Measurements from ENCODE around the gene FUT1. TPM values are rescaled to one million over a fixed set of nuclear protein-coding genes. Genes with fewer than 3 reads are reported as not detected.
A peak's percentile ranks its signal among the peaks of the same experiment; 100 is the strongest.

FUT1 gene
- total RNA-seq, 2 experiments from 2014 or later = 0.03 TPM; not detected in 1

- no peaks in the 10 kb centered on the region for H4K20me1 ChIP-seq (ENCODE audit: insufficient read depth, low read length)
- no peaks in the 10 kb centered on the region for H3K9me2 ChIP-seq (ENCODE audit: insufficient read depth, low read length)
- H3K79me2 ChIP-seq (ENCODE audit: insufficient read depth, low read depth, low read length) = no peaks in the 10 kb centered on the region
- H3K4me2 ChIP-seq (ENCODE audit: low read length) = peak overlapping the region; percentile 78
- ChIA-PET CTCF (ENCODE audit: unreplicated experiment) (no interaction called here), POLR2A (interaction anchor here (0.6 to 1.7 kb wide), 3 partner anchors 12 to 72 kb away, joined by 4 to 5 read pairs (median 4); no protein-coding TSS in a partner anchor)
- peak overlapping the region; percentile 74 for H3K4me3 ChIP-seq (ENCODE audit: low read depth, low read length, poor library complexity, severe bottlenecking)
- DNase-seq (ENCODE audit: low spot score) = peak; percentile 30
- BruUV-seq (replicated peaks) = no TSS peak
- no peak overlapping the region for H3K27ac ChIP-seq (ENCODE audit: low read depth, low read length, poor library complexity, severe bottlenecking)
- no peaks in the 10 kb centered on the region for H3K9me3 ChIP-seq (ENCODE audit: low read length)
- H2AFZ ChIP-seq (ENCODE audit: low read length) = peak overlapping the region; percentile 88
- TF ChIP-seq, protein P1, sequence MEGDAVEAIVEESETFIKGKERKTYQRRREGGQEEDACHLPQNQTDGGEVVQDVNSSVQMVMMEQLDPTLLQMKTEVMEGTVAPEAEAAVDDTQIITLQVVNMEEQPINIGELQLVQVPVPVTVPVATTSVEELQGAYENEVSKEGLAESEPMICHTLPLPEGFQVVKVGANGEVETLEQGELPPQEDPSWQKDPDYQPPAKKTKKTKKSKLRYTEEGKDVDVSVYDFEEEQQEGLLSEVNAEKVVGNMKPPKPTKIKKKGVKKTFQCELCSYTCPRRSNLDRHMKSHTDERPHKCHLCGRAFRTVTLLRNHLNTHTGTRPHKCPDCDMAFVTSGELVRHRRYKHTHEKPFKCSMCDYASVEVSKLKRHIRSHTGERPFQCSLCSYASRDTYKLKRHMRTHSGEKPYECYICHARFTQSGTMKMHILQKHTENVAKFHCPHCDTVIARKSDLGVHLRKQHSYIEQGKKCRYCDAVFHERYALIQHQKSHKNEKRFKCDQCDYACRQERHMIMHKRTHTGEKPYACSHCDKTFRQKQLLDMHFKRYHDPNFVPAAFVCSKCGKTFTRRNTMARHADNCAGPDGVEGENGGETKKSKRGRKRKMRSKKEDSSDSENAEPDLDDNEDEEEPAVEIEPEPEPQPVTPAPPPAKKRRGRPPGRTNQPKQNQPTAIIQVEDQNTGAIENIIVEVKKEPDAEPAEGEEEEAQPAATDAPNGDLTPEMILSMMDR (conservative IDR thresholded peaks at IDR 0.05; ENCODE audit: low read length) = peak; percentile 36; the same call in 1 of the 2 replicates
- TF ChIP-seq EZH2phosphoT487 (IDR thresholded peaks at IDR 0.05; ENCODE audit: borderline replicate concordance, low read depth, low read length) = no peak
- intact Hi-C loops (cut with micrococcal nuclease; ENCODE audit: unreplicated experiment) = no loop called here
- H3K36me3 ChIP-seq (ENCODE audit: insufficient read depth, low read length) = no peaks in the 10 kb centered on the region
- H3K4me1 ChIP-seq (ENCODE audit: insufficient read depth, low read length, poor library complexity, severe bottlenecking) = peaks cover 22% of the 10 kb centered on the region
Observed at GRCh38 chr19:48713041-48713863, 39.2 kb downstream of the FUT1 start.

DNA sequence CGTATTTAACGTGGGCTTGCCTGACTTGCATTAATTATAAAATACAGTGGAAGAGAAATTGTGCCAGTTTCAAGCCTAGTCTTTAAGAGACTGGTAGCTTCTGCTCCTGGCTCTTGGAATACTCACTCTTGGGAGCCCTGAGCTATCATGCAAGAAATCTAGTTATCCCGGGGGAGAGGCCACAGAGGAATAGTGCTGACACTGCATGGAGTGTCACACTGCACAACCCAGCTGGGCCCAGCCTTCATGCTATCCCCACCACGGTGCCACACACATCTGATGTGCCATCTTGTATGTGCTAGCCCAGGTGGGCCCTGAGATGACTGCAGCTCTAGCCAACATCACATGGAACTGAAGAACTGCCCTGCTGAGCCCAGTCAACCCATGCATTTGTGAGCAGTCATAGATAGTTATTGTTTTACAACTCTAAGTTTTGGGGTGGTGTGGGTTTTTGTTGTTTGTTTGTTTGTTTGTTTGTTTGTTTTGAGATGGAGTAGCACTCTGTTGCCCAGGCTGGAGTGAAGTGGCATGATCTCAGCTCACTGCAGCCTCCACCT is 41.3 kb downstream of the FUT1 start:
- Histone ChIP-seq H3K36me3 (ENCODE audit: insufficient read depth, low read length) (no peaks in the 10 kb centered on the region), H3K4me1 (ENCODE audit: insufficient read depth, low read length, poor library complexity, severe bottlenecking) (peaks cover 22% of the 10 kb centered on the region), H3K4me2 (ENCODE audit: low read length) (no peak overlapping the region), H3K9me3 (ENCODE audit: low read length) (no peaks in the 10 kb centered on the region), H3K9me2 (ENCODE audit: insufficient read depth, low read length) (no peaks in the 10 kb centered on the region), H3K4me3 (ENCODE audit: low read depth, low read length, poor library complexity, severe bottlenecking) (no peak overlapping the region), H3K27ac (ENCODE audit: low read depth, low read length, poor library complexity, severe bottlenecking) (no peak overlapping the region), H3K79me2 (ENCODE audit: insufficient read depth, low read depth, low read length) (no peaks in the 10 kb centered on the region), H4K20me1 (ENCODE audit: insufficient read depth, low read length) (no peaks in the 10 kb centered on the region), H2AFZ (ENCODE audit: low read length) (no peak overlapping the region)
- intact Hi-C loops (cut with micrococcal nuclease; ENCODE audit: unreplicated experiment) = no loop called here
- POLR2A ChIA-PET = interaction anchor here (1.1 kb wide), 1 partner anchor 9 kb away, joined by 3 read pairs; no protein-coding TSS in a partner anchor
- no peak for TF ChIP-seq EZH2phosphoT487 (IDR thresholded peaks at IDR 0.05; ENCODE audit: borderline replicate concordance, low read depth, low read length)
- TF ChIP-seq, protein P1 (conservative IDR thresholded peaks at IDR 0.05; ENCODE audit: low read length) = no peak
- DNase-seq (ENCODE audit: low spot score) = no peak
- BruUV-seq (replicated peaks) = no TSS peak
- CTCF ChIA-PET (ENCODE audit: unreplicated experiment) = no interaction called here

DNA sequence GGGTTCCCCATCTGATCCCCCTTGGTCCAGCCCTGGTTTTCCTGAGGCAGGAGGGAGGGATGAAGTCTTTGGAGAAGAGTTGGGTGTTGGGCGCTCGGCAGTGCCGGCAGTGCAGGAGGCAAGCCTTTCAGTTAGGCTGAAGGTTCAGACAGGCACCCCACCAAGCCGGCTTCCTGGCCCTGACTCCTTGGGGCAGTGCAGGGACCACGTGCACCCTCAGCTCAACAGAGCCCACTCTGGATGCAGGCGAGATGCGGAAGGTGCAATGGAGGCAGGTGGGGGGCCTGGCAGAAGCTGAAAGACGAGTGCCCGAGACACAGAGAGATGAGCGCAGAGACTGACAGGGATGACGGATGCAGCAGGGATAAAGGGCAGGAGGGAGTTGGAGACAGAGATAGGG is 44.0 kb downstream of the FUT1 start:
- H3K36me3 ChIP-seq (ENCODE audit: insufficient read depth, low read length) = no peaks in the 10 kb centered on the region
- intact Hi-C loops (cut with micrococcal nuclease; ENCODE audit: unreplicated experiment) = no loop called here
- peaks cover 8% of the 10 kb centered on the region for H3K4me1 ChIP-seq (ENCODE audit: insufficient read depth, low read length, poor library complexity, severe bottlenecking)
- H3K9me3 ChIP-seq (ENCODE audit: low read length) = no peaks in the 10 kb centered on the region
- H4K20me1 ChIP-seq (ENCODE audit: insufficient read depth, low read length) = no peaks in the 10 kb centered on the region
- DNase-seq (ENCODE audit: low spot score) = no peak
- TF ChIP-seq, protein P1 (conservative IDR thresholded peaks at IDR 0.05; ENCODE audit: low read length) = no peak
- TF ChIP-seq EZH2phosphoT487 (IDR thresholded peaks at IDR 0.05; ENCODE audit: borderline replicate concordance, low read depth, low read length) = no peak
- BruUV-seq (replicated peaks) = no TSS peak
- H3K4me3 ChIP-seq (ENCODE audit: low read depth, low read length, poor library complexity, severe bottlenecking) = no peak overlapping the region
- H3K27ac ChIP-seq (ENCODE audit: low read depth, low read length, poor library complexity, severe bottlenecking) = no peak overlapping the region
- H3K4me2 ChIP-seq (ENCODE audit: low read length) = no peak overlapping the region
- CTCF ChIA-PET (ENCODE audit: unreplicated experiment) = no interaction called here
- no peaks in the 10 kb centered on the region for H3K9me2 ChIP-seq (ENCODE audit: insufficient read depth, low read length)
- H3K79me2 ChIP-seq (ENCODE audit: insufficient read depth, low read depth, low read length) = no peaks in the 10 kb centered on the region
- H2AFZ ChIP-seq (ENCODE audit: low read length) = no peak overlapping the region
- POLR2A ChIA-PET = no interaction called here
